Kidney epithelial cell (primary cell): Measurements from ENCODE around the gene WNT9B. TPM values are rescaled to one million over a fixed set of nuclear protein-coding genes. Genes with fewer than 3 reads are reported as not detected.
A peak's percentile ranks its signal among the peaks of the same experiment; 100 is the strongest.
"Not testable (repeated sequence)": the region's sequence is repeated elsewhere in the genome, so short reads cannot be mapped to it uniquely, and the experiment has no call there.

ENCODE experiments used
- DNase-seq: peaks from one replicate; pipeline ENCODE4 v3.0.0-alpha.2; 2010; ENCODE audit warnings: low read depth
- H3K27me3 ChIP-seq: 2 replicates; pipeline ENCODE4 v1.6.0; 2011; ENCODE audit warnings: low read length; ENCODE audit not compliant: control insufficient read depth, insufficient read depth
- H3K36me3 ChIP-seq: 2 replicates; pipeline ENCODE4 v1.5.1; 2011; ENCODE audit warnings: low read length; ENCODE audit not compliant: control insufficient read depth, insufficient read depth
- H3K4me3 ChIP-seq: 2 replicates; pipeline ENCODE4 v1.5.1; 2011; ENCODE audit warnings: low read depth, mild to moderate bottlenecking, control low read depth, low read length
- total RNA-seq: library from RNA; depleted of rRNA; stranded (reverse); fragments of >200 nt; gene quantifications from 2 replicates; pipeline ENCODE4 v1.2.3, GENCODE V29; 2015
- TF ChIP-seq, protein P1 (sequence below): IDR thresholded peaks from 2 replicates; pipeline ENCODE4 v1.5.1; 2011; ENCODE audit warnings: mild to moderate bottlenecking, moderate library complexity, low read length, control low read depth, inconsistent platforms; ENCODE audit not compliant: insufficient read depth, poor library complexity, severe bottlenecking

The WNT9B gene
- total RNA-seq, 1 donor from 2014 or later = not detected

DNA sequence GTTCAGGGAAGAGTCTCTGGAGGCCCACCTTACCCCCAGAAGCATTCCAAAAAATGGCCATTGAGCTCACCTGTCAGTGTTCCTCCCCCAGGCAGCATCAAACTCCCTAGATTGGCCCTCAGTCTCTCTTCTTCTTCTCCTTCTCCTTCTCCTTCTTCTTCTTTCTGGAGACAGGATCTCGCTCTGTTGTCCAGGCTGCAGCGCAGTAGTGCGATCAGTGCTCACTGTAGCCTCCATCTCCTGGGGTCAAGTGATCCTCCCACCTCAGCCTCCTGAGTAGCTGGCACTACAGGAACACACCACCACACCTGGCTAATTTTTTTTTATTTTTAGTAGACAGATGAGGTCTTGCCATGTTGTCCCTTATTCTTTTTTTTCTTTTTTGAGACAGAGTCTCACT is 16.5 kb upstream of the WNT9B start:
- no peak for DNase-seq
- peaks cover 12% of the 10 kb centered on the region for H3K27me3 ChIP-seq
- H3K36me3 ChIP-seq = no peaks in the 10 kb centered on the region
- H3K4me3 ChIP-seq = no peak overlapping the region
- TF ChIP-seq, protein P1, sequence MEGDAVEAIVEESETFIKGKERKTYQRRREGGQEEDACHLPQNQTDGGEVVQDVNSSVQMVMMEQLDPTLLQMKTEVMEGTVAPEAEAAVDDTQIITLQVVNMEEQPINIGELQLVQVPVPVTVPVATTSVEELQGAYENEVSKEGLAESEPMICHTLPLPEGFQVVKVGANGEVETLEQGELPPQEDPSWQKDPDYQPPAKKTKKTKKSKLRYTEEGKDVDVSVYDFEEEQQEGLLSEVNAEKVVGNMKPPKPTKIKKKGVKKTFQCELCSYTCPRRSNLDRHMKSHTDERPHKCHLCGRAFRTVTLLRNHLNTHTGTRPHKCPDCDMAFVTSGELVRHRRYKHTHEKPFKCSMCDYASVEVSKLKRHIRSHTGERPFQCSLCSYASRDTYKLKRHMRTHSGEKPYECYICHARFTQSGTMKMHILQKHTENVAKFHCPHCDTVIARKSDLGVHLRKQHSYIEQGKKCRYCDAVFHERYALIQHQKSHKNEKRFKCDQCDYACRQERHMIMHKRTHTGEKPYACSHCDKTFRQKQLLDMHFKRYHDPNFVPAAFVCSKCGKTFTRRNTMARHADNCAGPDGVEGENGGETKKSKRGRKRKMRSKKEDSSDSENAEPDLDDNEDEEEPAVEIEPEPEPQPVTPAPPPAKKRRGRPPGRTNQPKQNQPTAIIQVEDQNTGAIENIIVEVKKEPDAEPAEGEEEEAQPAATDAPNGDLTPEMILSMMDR = no peak

DNA sequence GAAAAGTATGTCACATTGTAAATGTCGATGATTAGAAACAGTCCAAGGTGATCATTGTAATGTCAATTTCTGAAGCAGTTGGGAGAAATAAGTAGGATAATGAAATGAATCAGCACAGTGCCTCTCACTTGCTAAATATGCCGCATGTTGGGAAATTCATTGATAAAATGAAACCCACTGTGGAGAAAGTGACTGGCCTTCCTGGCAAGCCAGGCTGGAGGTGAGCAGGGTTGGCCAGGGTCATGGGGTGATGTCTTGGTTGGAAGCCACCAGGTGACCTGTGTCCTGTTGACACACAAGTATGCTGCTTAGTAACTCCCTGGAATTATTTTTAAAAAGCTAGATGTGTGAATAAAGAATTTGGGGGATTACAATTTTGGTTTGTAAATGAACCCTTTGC is 14.9 kb upstream of the WNT9B start:
- Histone ChIP-seq H3K27me3 (peaks cover 18% of the 10 kb centered on the region), H3K36me3 (no peaks in the 10 kb centered on the region), H3K4me3 (no peak overlapping the region)
- DNase-seq = no peak
- TF ChIP-seq, protein P1 = no peak

DNA sequence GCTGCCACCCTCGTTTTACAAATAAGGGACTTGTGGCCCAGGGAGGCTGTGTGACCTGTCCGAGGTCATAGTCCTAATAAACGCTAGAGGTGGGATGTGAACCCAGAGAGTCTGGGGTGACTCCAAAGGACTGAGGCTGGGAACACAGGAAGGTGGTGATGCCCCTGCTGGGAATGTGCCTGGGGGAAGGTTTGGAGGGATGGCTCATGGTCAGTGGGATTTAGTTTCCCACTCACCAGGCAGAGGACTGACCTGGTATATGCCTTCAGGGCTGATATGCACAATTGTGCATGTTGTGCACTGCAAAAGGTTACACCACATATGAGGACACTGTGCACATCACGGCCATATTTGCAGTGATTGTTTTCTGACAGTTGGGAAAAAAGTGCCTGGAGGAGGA is 13.9 kb upstream of the WNT9B start:
- no peak for DNase-seq
- TF ChIP-seq, protein P1 = no peak

DNA sequence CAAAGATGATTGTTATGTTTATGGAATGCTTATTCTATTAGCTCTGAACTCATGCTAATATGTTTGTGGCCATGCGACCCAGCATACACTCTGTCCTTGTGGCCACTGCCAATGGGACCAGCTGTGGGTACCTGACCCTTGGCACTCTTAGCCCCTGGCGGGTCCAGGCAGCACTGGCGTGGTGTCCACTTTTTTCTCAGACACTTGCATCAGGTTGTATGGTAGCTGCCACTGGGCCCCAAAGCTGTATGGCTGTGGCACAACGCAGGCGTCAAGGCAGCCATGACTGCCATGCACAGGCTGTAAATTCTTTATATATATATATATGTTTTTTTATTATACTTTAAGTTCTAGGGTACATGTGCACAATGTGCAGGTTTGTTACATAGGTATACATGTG is 12.2 kb upstream of the WNT9B start:
- Histone ChIP-seq H3K27me3 (peaks cover 15% of the 10 kb centered on the region), H3K4me3 (no peak overlapping the region), H3K36me3 (no peaks in the 10 kb centered on the region)
- DNase-seq = no peak
- TF ChIP-seq, protein P1 = no peak

More for the DNA sequence above, 13.9 kb upstream of the WNT9B start:
- Histone ChIP-seq H3K27me3 (peaks cover 19% of the 10 kb centered on the region), H3K4me3 (no peak overlapping the region), H3K36me3 (no peaks in the 10 kb centered on the region)

DNA sequence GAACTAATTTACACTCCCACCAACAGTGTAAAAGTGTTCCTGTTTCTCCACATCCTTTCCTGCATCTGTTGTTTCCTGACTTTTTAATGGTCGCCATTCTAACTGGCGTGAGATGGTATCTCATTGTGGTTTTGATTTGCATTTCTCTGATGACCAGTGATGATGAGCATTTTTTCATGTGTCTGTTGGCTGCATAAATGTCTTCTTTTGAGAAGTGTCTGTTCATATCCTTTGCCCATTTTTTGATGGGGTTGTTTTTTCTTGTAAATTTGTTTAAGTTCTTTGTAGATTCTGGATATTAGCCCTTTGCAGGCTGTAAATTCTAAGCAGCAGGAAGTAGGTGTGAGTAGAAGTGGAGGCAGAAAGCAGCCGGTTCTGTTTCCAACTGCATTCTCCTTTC is 10.8 kb upstream of the WNT9B start:
- not testable (repeated sequence) for H3K4me3 ChIP-seq, DNase-seq, H3K36me3 ChIP-seq
- peaks cover 13% of the 10 kb centered on the region for H3K27me3 ChIP-seq

DNA sequence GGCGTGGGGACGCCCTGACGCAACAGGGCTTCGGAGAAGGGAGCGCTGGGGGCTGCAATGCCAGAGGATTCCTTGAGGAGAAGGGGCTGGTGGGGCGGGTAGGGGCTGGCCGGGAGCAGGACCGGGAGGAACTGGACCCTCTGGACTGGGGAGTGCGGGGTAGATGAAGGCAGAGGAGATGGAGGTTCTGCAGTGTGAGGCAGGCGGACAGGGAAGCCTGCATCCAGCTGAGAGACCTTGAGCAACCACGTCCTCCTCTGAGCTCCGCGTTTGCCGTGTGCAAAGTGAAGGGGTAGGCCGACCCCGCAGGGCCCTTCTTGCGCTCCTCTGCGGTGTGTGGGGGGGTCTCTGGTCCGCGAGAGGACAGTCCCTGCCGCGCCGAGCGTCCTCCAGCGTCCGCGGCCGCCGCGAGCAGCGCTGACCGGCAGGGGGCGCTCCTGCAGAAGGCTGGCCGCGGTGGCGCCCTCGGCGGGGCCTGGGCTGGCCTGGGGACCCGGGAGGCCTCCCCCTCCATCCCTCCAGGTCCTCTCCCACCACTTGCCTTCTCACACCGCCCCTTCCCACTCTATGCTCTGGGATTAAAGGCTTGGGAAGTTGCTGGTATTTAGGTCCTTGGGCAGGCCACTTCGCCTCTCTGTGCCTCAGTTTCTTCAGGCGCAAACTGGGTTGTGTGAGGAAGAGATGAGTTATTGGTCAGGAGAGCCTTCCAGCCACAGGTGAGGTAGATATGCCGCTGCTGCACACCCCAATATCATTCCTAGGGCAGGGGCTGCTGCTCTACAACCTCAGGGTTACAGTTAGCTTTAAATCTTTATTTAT is 9.6 kb upstream of the WNT9B start:
- H3K27me3 ChIP-seq = peaks cover 18% of the 10 kb centered on the region
- no peak for DNase-seq
- H3K4me3 ChIP-seq = no peak overlapping the region
- H3K36me3 ChIP-seq = no peaks in the 10 kb centered on the region
- TF ChIP-seq, protein P1 = peak; percentile 31
